Activated naive CD8-positive, alpha-beta T cell treated with anti-CD3 and anti-CD28 coated beads for 36 hours (primary cell): ENCODE results near the gene CASP9. TPM values are rescaled to one million over a fixed set of nuclear protein-coding genes. Genes with fewer than 3 reads are reported as not detected.
"Not testable (repeated sequence)": the region's sequence is repeated elsewhere in the genome, so short reads cannot be mapped to it uniquely, and the experiment has no call there.

Experiments
- DNase-seq: peaks from one replicate; pipeline ENCODE4 v3.0.0; 2021
- H3K27ac Mint-ChIP-seq: one replicate; pipeline ENCODE4 v1.8.0; 2022; ENCODE audit warnings: mild to moderate bottlenecking, moderate library complexity, mixed read lengths
- H3K27me3 Mint-ChIP-seq: one replicate; pipeline ENCODE4 v1.8.0; 2022; ENCODE audit warnings: mild to moderate bottlenecking, mixed read lengths
- H3K36me3 Mint-ChIP-seq: one replicate; pipeline ENCODE4 v1.8.0; 2021; ENCODE audit warnings: mild to moderate bottlenecking, mixed read lengths
- H3K4me1 Mint-ChIP-seq: one replicate; pipeline ENCODE4 v1.8.0; 2021; ENCODE audit warnings: mixed read lengths
- H3K4me3 Mint-ChIP-seq: one replicate; pipeline ENCODE4 v1.8.0; 2022; ENCODE audit warnings: mild to moderate bottlenecking, moderate library complexity, mixed read lengths
- H3K9me3 Mint-ChIP-seq: one replicate; pipeline ENCODE4 v1.8.0; 2022; ENCODE audit warnings: mixed read lengths
- total RNA-seq, 2 experiments: library from RNA; stranded (reverse); gene quantifications; one replicate each; pipeline ENCODE4 v1.2.3, GENCODE V29; 2021

CASP9 gene
- total RNA-seq, 2 experiments from 2014 or later: 6.5 to 9.1 TPM

DNA sequence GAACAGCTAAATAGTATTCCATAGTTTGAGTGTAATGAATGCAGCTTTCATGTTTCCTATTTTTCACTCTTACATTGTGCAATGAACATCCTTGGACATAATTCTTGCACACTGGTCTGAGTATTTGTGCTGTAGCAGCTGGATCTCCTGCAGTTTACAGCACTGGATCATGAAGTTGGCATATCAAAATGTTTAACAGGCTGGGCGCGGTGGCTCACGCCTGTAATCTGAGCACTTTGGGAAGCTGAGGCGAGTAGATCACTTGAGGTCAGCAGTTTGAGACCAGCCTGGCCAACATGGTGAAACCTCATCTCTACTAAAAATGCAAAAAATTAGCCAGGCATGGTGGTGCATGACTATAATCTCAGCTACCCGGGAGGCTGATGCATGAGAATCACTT, 52.9 kb downstream of the CASP9 start:
- H3K4me1 Mint-ChIP-seq, H3K36me3 Mint-ChIP-seq, H3K27ac Mint-ChIP-seq, H3K4me3 Mint-ChIP-seq, H3K9me3 Mint-ChIP-seq, DNase-seq, H3K27me3 Mint-ChIP-seq: not testable (repeated sequence)

GRCh38 chr1:15469821-15470448, 54.1 kb downstream of the CASP9 start:
- H3K4me1 Mint-ChIP-seq, DNase-seq, H3K27me3 Mint-ChIP-seq, H3K4me3 Mint-ChIP-seq, H3K36me3 Mint-ChIP-seq, H3K9me3 Mint-ChIP-seq, H3K27ac Mint-ChIP-seq: not testable (repeated sequence)

- H3K9me3 Mint-ChIP-seq: no peaks in the 10 kb centered on the region
- no peaks in the 10 kb centered on the region for H3K36me3 Mint-ChIP-seq
- no peaks in the 10 kb centered on the region for H3K27me3 Mint-ChIP-seq
- no peak overlapping the region for H3K4me3 Mint-ChIP-seq
- no peak overlapping the region for H3K27ac Mint-ChIP-seq
- DNase-seq: no peak
- no peaks in the 10 kb centered on the region for H3K4me1 Mint-ChIP-seq
Observed at GRCh38 chr1:15469361-15469760, 54.7 kb downstream of the CASP9 start.

GRCh38 chr1:15468145-15468544, 55.9 kb downstream of the CASP9 start:
- Mint-ChIP-seq H3K4me3 (no peak overlapping the region), H3K27me3 (no peaks in the 10 kb centered on the region), H3K4me1 (no peaks in the 10 kb centered on the region), H3K36me3 (no peaks in the 10 kb centered on the region), H3K27ac (no peak overlapping the region), H3K9me3 (no peaks in the 10 kb centered on the region)
- DNase-seq: no peak

DNA sequence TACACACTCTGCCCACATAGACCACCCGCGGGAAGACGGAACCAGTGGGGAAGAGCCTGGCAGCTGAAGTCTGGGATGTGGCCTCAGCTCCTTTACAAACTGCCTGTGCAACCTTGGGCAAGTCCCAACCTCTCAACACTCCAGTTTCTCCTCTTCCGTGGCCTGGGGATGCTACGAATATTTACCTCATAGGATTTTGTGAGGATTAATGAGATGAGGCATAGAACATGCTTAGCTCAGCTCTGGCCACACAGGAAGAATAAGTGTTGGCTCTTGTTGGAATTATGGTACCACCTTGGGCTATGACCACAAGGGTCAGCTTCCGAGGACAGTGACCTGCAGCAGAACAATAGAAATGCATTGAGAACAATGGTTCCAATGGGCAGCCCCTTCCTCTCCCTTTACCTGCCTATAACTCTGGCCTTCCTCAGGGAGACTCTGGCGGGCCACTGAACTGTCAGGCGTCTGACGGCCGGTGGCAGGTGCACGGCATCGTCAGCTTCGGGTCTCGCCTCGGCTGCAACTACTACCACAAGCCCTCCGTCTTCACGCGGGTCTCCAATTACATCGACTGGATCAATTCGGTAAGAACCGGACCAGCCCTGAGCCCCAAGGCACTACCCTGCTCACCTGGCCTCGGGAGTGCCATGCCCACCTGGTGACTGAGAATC, 56.9 kb downstream of the CASP9 start:
- not testable (repeated sequence) for H3K27me3 Mint-ChIP-seq, H3K4me1 Mint-ChIP-seq, H3K4me3 Mint-ChIP-seq, DNase-seq, H3K9me3 Mint-ChIP-seq, H3K36me3 Mint-ChIP-seq, H3K27ac Mint-ChIP-seq

DNA sequence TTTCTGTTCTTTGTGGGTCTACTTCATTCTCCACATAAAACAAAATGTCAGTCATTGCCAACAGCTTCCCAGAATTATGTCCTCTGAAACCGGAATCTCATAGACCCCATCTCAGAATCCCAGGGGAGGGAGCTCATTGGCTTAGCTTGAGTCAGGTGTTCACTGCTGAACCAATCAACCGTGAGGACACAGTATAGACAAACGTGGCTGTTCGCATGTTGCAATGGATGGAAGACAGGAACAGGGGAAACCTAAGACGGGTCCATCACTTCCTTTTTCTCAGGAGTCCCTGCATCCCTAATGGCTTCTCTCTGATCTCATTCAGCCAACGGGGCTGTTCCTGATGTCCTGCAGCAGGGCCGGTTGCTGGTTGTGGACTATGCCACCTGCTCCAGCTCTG, 58.3 kb downstream of the CASP9 start:
- H3K27me3 Mint-ChIP-seq: no peaks in the 10 kb centered on the region
- DNase-seq: no peak
- H3K4me1 Mint-ChIP-seq: no peaks in the 10 kb centered on the region
- H3K27ac Mint-ChIP-seq: no peak overlapping the region
- no peaks in the 10 kb centered on the region for H3K36me3 Mint-ChIP-seq
- H3K9me3 Mint-ChIP-seq: no peaks in the 10 kb centered on the region
- no peak overlapping the region for H3K4me3 Mint-ChIP-seq

DNA sequence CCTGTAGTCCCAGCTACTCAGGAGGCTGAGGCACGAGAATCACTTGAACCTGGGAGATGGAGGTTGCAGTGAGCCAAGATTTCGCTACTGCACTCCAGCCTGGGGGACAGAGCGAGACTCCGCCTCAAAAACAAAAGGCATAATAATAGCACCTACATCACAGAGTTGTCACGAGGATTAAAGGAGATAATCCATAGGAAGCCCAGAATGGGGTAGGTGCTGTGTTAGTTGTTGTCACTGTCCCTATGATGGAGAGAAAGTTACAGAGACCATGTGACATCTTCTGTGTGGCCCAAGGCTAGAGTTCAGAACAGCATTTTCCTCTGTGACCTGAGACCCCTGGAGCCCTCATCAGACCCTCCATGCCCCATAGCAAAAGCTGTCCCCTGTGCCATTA, 60.1 kb downstream of the CASP9 start:
- not testable (repeated sequence) for H3K36me3 Mint-ChIP-seq, H3K4me1 Mint-ChIP-seq, H3K27ac Mint-ChIP-seq, H3K9me3 Mint-ChIP-seq, DNase-seq, H3K27me3 Mint-ChIP-seq, H3K4me3 Mint-ChIP-seq

DNA sequence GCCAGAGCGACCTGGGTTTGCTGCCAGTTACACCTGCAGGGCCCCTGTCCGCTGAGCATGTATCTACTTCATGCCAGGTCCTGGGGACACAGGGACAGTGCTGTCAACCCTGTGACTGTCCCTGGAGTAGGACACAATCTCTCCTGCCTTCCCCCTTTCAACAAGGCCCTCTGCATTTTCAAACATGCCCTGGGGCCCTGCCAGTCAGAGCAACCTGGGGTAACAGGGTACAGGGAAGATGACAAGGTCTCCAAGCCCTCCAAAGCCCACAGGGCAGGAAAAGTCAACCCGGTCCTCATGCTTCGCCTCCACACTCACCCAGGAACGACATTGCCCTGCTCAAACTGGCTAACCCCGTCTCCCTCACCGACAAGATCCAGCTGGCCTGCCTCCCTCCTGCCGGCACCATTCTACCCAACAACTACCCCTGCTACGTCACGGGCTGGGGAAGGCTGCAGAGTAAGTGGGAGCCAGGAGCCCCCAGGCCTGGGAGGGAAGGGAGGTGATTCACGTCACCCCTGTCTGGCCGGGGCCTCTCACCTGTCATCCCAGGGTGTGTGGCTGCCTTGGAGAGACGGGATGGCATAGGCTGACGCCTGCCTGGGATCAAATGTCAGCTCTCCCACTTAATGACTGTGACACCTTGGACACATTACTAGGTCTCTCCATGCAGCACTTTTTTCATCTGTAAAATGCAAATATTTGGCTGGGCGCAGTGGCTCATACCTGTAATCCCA, 60.8 kb downstream of the CASP9 start:
- not testable (repeated sequence) for H3K4me1 Mint-ChIP-seq, H3K27me3 Mint-ChIP-seq, H3K4me3 Mint-ChIP-seq, H3K36me3 Mint-ChIP-seq, H3K9me3 Mint-ChIP-seq, H3K27ac Mint-ChIP-seq, DNase-seq

GRCh38 chr1:15460708-15461095, 63.3 kb downstream of the CASP9 start:
- Mint-ChIP-seq H3K4me3 (no peak overlapping the region), H3K36me3 (no peaks in the 10 kb centered on the region), H3K27ac (no peak overlapping the region), H3K9me3 (no peaks in the 10 kb centered on the region), H3K4me1 (no peaks in the 10 kb centered on the region), H3K27me3 (peaks cover 6% of the 10 kb centered on the region)
- DNase-seq: no peak

DNA sequence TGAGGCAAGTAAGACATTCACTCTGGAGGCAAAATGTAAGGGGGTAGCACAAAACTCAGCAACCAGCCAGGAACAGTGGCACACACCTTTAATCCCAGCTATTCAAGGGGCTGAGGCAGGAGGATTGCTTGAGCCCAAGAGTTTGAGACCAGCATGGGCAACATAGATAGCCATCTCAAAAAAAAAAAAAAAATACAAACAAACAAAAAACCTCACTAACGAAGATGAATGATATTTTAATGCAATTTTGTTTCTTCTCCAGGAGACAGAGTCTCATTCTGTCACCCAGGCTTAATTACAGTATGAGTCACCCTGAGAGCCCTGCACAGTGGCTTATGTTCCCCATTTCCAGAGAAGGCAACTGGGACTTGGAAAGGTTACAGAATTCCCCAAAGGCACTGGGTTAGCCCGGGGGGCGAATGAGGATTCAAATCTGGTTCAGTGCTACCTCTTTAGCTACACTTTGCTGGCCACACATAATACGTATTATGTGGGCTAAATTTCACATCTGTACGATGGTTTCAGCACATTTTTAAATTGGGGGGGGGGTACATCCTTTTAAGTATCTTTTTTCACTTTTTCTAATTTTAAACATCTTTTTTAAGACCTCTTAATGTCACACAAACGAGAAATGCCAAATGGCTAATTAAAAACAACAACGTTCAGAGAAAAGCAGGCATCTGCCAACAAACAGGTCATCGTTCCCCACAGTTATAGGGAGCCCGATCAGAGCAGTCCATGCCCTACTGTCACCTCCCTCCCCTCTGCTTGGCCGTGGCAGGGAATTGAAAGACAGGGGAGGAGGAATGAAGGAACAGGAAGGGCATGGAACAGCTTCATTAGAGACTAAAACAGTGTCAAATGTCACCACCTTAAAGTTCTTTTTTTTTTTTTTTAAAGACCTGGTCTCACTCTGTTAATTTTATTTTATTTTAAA, 64.0 kb downstream of the CASP9 start:
- Mint-ChIP-seq H3K27ac (no peak overlapping the region), H3K27me3 (peaks cover 6% of the 10 kb centered on the region), H3K9me3 (no peaks in the 10 kb centered on the region), H3K4me1 (no peaks in the 10 kb centered on the region), H3K4me3 (no peak overlapping the region), H3K36me3 (no peaks in the 10 kb centered on the region)
- DNase-seq: no peak

DNA sequence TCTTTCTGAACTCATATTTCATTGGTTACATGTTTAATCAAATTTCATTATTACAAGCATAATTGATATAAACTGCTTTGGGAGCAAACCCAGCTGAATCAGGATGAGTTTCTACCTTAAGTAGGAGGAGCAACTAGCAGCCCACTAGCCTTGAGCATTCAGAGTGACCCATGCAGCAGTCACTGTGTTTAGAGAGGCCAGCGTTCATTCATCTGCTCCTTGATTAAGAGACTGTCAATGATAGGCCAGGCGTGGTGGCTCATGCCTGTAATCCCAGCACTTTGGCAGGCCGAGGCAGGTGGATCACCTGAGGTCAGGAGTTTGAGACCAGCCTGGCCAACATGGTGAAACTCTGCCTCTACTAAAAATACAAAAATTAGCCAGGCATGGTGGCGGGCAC, 65.6 kb downstream of the CASP9 start:
- H3K27ac Mint-ChIP-seq, H3K4me1 Mint-ChIP-seq, H3K9me3 Mint-ChIP-seq, DNase-seq, H3K27me3 Mint-ChIP-seq, H3K36me3 Mint-ChIP-seq, H3K4me3 Mint-ChIP-seq: not testable (repeated sequence)

GRCh38 chr1:15457585-15457984, 66.4 kb downstream of the CASP9 start:
- Mint-ChIP-seq H3K4me1 (no peaks in the 10 kb centered on the region), H3K27me3 (peaks cover 6% of the 10 kb centered on the region), H3K27ac (no peak overlapping the region), H3K9me3 (no peaks in the 10 kb centered on the region), H3K4me3 (no peak overlapping the region), H3K36me3 (no peaks in the 10 kb centered on the region)
- no peak for DNase-seq

GRCh38 chr1:15456313-15456954, 67.6 kb downstream of the CASP9 start, which contains the start of gene CELA2A:
CELA2A (plus strand) TSS chr1:15456732; CDS start chr1:15456754, 22 bp downstream.
- Mint-ChIP-seq H3K27ac (no peak within 1 kb of the TSS), H3K9me3 (no peaks in the 10 kb centered on the region), H3K4me1 (no peaks in the 10 kb centered on the region), H3K27me3 (peaks cover 6% of the 10 kb centered on the region), H3K36me3 (no peaks in the 10 kb centered on the region), H3K4me3 (no peak within 1 kb of the TSS)
- DNase-seq: no peak

GRCh38 chr1:15455522-15455921, 68.5 kb downstream of the CASP9 start:
- Mint-ChIP-seq H3K4me1 (no peaks in the 10 kb centered on the region), H3K36me3 (no peaks in the 10 kb centered on the region), H3K4me3 (no peak overlapping the region), H3K27ac (no peak overlapping the region), H3K27me3 (peaks cover 6% of the 10 kb centered on the region), H3K9me3 (no peaks in the 10 kb centered on the region)
- DNase-seq: no peak
